ENCODE results near the gene CTCFL.

DNA sequence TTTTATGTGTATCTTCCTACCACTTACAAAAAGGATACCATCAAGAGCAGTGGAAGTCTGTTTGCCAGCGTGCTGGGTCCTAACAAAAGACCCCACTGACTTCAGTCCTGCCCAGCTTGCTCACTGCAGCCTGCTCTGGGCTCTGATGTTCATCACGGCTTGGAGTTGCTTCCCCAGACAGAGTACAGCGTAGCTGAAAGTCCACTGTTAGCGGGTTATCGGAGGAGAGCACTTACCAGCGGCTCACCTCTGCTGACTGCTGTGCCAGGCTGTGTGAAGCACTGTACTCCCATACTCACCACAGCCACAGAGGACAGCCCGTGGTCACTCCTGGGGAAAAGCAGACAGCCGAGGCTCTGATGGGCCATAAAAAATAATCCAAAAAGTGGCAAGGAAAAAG is 40.2 kb downstream of the CTCFL start:
- TF ChIP-seq, protein P1, sequence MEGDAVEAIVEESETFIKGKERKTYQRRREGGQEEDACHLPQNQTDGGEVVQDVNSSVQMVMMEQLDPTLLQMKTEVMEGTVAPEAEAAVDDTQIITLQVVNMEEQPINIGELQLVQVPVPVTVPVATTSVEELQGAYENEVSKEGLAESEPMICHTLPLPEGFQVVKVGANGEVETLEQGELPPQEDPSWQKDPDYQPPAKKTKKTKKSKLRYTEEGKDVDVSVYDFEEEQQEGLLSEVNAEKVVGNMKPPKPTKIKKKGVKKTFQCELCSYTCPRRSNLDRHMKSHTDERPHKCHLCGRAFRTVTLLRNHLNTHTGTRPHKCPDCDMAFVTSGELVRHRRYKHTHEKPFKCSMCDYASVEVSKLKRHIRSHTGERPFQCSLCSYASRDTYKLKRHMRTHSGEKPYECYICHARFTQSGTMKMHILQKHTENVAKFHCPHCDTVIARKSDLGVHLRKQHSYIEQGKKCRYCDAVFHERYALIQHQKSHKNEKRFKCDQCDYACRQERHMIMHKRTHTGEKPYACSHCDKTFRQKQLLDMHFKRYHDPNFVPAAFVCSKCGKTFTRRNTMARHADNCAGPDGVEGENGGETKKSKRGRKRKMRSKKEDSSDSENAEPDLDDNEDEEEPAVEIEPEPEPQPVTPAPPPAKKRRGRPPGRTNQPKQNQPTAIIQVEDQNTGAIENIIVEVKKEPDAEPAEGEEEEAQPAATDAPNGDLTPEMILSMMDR (IDR thresholded peaks at IDR 0.05), result no peak
- TF ChIP-seq POLR2A (IDR thresholded peaks at IDR 0.05), result no peak
